Astrocyte (in vitro differentiated cells and primary cell): ENCODE results near the gene IFI16. TPM values are rescaled to one million over a fixed set of nuclear protein-coding genes. Genes with fewer than 3 reads are reported as not detected.

Experiments
- DNase-seq: peaks from one replicate; pipeline ENCODE4 v3.0.0-alpha.2; 2010; ENCODE audit warnings: low read depth
- FAIRE-seq: peaks from 2 replicates; lab custom pipeline; 2011; peaks lifted over from hg19 to GRCh38; lab: Jason Lieb, UNC
- H2AFZ ChIP-seq: 2 replicates; pipeline ENCODE4 v1.6.0; 2012; ENCODE audit warnings: low read depth, low read length, inconsistent platforms
- H3K27ac ChIP-seq: 2 replicates; pipeline ENCODE4 v1.5.1; 2011; ENCODE audit warnings: low read depth, low read length, inconsistent platforms
- H3K27me3 ChIP-seq: 2 replicates; pipeline ENCODE4 v1.6.0; 2011; ENCODE audit warnings: low read length, inconsistent platforms; ENCODE audit not compliant: insufficient read depth
- H3K36me3 ChIP-seq: 2 replicates; pipeline ENCODE4 v1.5.1; 2011; ENCODE audit warnings: low read length, inconsistent platforms; ENCODE audit not compliant: insufficient read depth
- H3K4me1 ChIP-seq: 2 replicates; pipeline ENCODE4 v1.5.1; 2011; ENCODE audit warnings: low read length, inconsistent platforms; ENCODE audit not compliant: insufficient read depth
- H3K4me2 ChIP-seq: 2 replicates; pipeline ENCODE4 v1.6.0; 2012; ENCODE audit warnings: low read length, inconsistent platforms
- H3K4me3 ChIP-seq: 2 replicates; pipeline ENCODE4 v1.5.1; 2011; ENCODE audit warnings: low read depth, mild to moderate bottlenecking, low read length, inconsistent platforms; ENCODE audit not compliant: insufficient read depth
- H3K79me2 ChIP-seq: 2 replicates; pipeline ENCODE4 v1.6.0; 2012; ENCODE audit warnings: mild to moderate bottlenecking, low read length, inconsistent platforms; ENCODE audit not compliant: insufficient read depth
- H3K9ac ChIP-seq: 2 replicates; pipeline ENCODE4 v1.6.0; 2012; ENCODE audit warnings: mild to moderate bottlenecking, low read length, inconsistent platforms
- H3K9me3 ChIP-seq: 2 replicates; pipeline ENCODE4 v1.5.1; 2012; ENCODE audit warnings: low read depth, mild to moderate bottlenecking, low read length, inconsistent platforms; ENCODE audit not compliant: insufficient read depth
- H4K20me1 ChIP-seq: 2 replicates; pipeline ENCODE4 v1.6.0; 2012; ENCODE audit warnings: low read length, inconsistent platforms; ENCODE audit not compliant: insufficient read depth
- H3K27ac Mint-ChIP-seq: one replicate; pipeline ENCODE4 v1.8.0; 2021; ENCODE audit warnings: mild to moderate bottlenecking, mixed read lengths; ENCODE audit not compliant: unreplicated experiment
- H3K27me3 Mint-ChIP-seq: one replicate; pipeline ENCODE4 v1.8.0; 2021; ENCODE audit warnings: low read depth, mixed read lengths; ENCODE audit not compliant: unreplicated experiment
- H3K36me3 Mint-ChIP-seq: one replicate; pipeline ENCODE4 v1.8.0; 2021; ENCODE audit warnings: low read depth, mixed read lengths; ENCODE audit not compliant: unreplicated experiment
- H3K4me1 Mint-ChIP-seq: one replicate; pipeline ENCODE4 v1.8.0; 2021; ENCODE audit warnings: low read depth, mixed read lengths; ENCODE audit not compliant: unreplicated experiment
- H3K4me3 Mint-ChIP-seq: one replicate; pipeline ENCODE4 v1.8.0; 2021; ENCODE audit warnings: mild to moderate bottlenecking, moderate library complexity, mixed read lengths; ENCODE audit not compliant: unreplicated experiment
- H3K9me3 Mint-ChIP-seq: one replicate; pipeline ENCODE4 v1.8.0; 2021; ENCODE audit warnings: mild to moderate bottlenecking, mixed read lengths; ENCODE audit not compliant: unreplicated experiment
- CTCF ChIP-seq: IDR thresholded peaks from 2 replicates; pipeline ENCODE4 v1.5.1; 2011; ENCODE audit warnings: low read depth, mild to moderate bottlenecking, inconsistent platforms, low read length, moderate library complexity; ENCODE audit not compliant: insufficient read depth
- EZH2 ChIP-seq: IDR thresholded peaks from 2 replicates; pipeline ENCODE4 v1.6.1; 2012; ENCODE audit warnings: mild to moderate bottlenecking, low read length, inconsistent platforms; ENCODE audit not compliant: insufficient read depth
- total RNA-seq: library from RNA; stranded (reverse); gene quantifications from 2 replicates; pipeline ENCODE4 v1.2.1, GENCODE V29; 2021

The IFI16 gene
- total RNA-seq, 1 donor from 2014 or later, result 109 TPM

DNA sequence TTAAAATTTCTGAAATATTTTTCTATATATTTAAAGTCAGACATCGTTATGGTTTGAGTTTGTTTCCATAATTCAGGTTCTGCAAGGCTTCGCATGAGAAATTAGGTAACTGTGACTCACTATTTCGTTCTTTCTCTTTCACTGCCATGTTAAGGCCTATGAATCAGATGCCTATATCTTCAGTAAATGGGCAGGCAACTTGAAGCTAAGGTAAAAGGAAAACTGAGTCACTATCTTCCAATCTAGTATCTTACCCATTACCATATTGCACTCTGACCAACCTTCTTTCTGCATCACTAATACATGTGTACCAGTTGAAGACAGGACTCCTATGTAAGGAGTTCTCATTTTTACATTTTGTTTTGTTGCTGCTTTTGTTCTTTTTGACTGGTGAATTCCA lies 40.5 kb upstream of the IFI16 start:
- no peaks in the 10 kb centered on the region for H3K9me3 ChIP-seq
- no peak overlapping the region for H3K4me3 ChIP-seq
- no peaks in the 10 kb centered on the region for H3K9me3 Mint-ChIP-seq
- H3K27ac Mint-ChIP-seq, result no peak overlapping the region
- H3K79me2 ChIP-seq, result no peaks in the 10 kb centered on the region
- no peaks in the 10 kb centered on the region for H3K27me3 ChIP-seq
- H3K4me1 Mint-ChIP-seq, result no peaks in the 10 kb centered on the region
- no peak overlapping the region for H3K4me3 Mint-ChIP-seq
- no peak overlapping the region for H3K27ac ChIP-seq
- H3K4me1 ChIP-seq, result no peaks in the 10 kb centered on the region
- FAIRE-seq (no peak), DNase-seq (no peak)
- TF ChIP-seq CTCF (no peak), EZH2 (no peak)
- no peaks in the 10 kb centered on the region for H3K36me3 ChIP-seq
- no peaks in the 10 kb centered on the region for H4K20me1 ChIP-seq
- H3K27me3 Mint-ChIP-seq, result no peaks in the 10 kb centered on the region
- no peak overlapping the region for H3K4me2 ChIP-seq
- no peak overlapping the region for H3K9ac ChIP-seq
- H3K36me3 Mint-ChIP-seq, result no peaks in the 10 kb centered on the region
- H2AFZ ChIP-seq, result no peak overlapping the region

GRCh38 chr1:158969855-158970254 lies 39.9 kb upstream of the IFI16 start:
- FAIRE-seq (no peak), DNase-seq (no peak)
- Mint-ChIP-seq H3K4me3 (no peak overlapping the region), H3K27ac (no peak overlapping the region), H3K9me3 (no peaks in the 10 kb centered on the region), H3K27me3 (no peaks in the 10 kb centered on the region), H3K36me3 (no peaks in the 10 kb centered on the region), H3K4me1 (no peaks in the 10 kb centered on the region)
- H3K4me1 ChIP-seq, result no peaks in the 10 kb centered on the region
- no peaks in the 10 kb centered on the region for H3K36me3 ChIP-seq
- H4K20me1 ChIP-seq, result no peaks in the 10 kb centered on the region
- no peaks in the 10 kb centered on the region for H3K9me3 ChIP-seq
- H3K4me2 ChIP-seq, result no peak overlapping the region
- no peak overlapping the region for H3K9ac ChIP-seq
- TF ChIP-seq EZH2 (no peak), CTCF (no peak)
- H3K27me3 ChIP-seq, result no peaks in the 10 kb centered on the region
- H3K4me3 ChIP-seq, result no peak overlapping the region
- H3K79me2 ChIP-seq, result no peaks in the 10 kb centered on the region
- H2AFZ ChIP-seq, result no peak overlapping the region
- no peak overlapping the region for H3K27ac ChIP-seq

- H3K79me2 ChIP-seq, result no peaks in the 10 kb centered on the region
- no peaks in the 10 kb centered on the region for H3K9me3 ChIP-seq
- Mint-ChIP-seq H3K9me3 (no peaks in the 10 kb centered on the region), H3K4me1 (no peaks in the 10 kb centered on the region), H3K27ac (no peak overlapping the region), H3K4me3 (no peak overlapping the region), H3K36me3 (no peaks in the 10 kb centered on the region), H3K27me3 (no peaks in the 10 kb centered on the region)
- H3K27ac ChIP-seq, result no peak overlapping the region
- H3K9ac ChIP-seq, result no peak overlapping the region
- H2AFZ ChIP-seq, result no peak overlapping the region
- no peak overlapping the region for H3K4me2 ChIP-seq
- DNase-seq (no peak), FAIRE-seq (no peak)
- no peaks in the 10 kb centered on the region for H4K20me1 ChIP-seq
- H3K36me3 ChIP-seq, result no peaks in the 10 kb centered on the region
- H3K4me3 ChIP-seq, result no peak overlapping the region
- H3K27me3 ChIP-seq, result no peaks in the 10 kb centered on the region
- TF ChIP-seq EZH2 (no peak), CTCF (no peak)
- no peaks in the 10 kb centered on the region for H3K4me1 ChIP-seq
Observed at GRCh38 chr1:158972841-158973240, 36.9 kb upstream of the IFI16 start.
